Kidney epithelial cell (primary cell): ENCODE results near the gene TTLL11. TPM values are rescaled to one million over a fixed set of nuclear protein-coding genes. Genes with fewer than 3 reads are reported as not detected.

Experiments
- DNase-seq: peaks from one replicate; pipeline ENCODE4 v3.0.0-alpha.2; 2010; ENCODE audit warnings: low read depth
- H3K27me3 ChIP-seq: 2 replicates; pipeline ENCODE4 v1.6.0; 2011; ENCODE audit warnings: low read length; ENCODE audit not compliant: control insufficient read depth, insufficient read depth
- H3K36me3 ChIP-seq: 2 replicates; pipeline ENCODE4 v1.5.1; 2011; ENCODE audit warnings: low read length; ENCODE audit not compliant: control insufficient read depth, insufficient read depth
- H3K4me3 ChIP-seq: 2 replicates; pipeline ENCODE4 v1.5.1; 2011; ENCODE audit warnings: low read depth, mild to moderate bottlenecking, control low read depth, low read length
- total RNA-seq: library from RNA; depleted of rRNA; stranded (reverse); fragments of >200 nt; gene quantifications from 2 replicates; pipeline ENCODE4 v1.2.3, GENCODE V29; 2015
- TF ChIP-seq, protein P1 (sequence below): IDR thresholded peaks from 2 replicates; pipeline ENCODE4 v1.5.1; 2011; ENCODE audit warnings: mild to moderate bottlenecking, moderate library complexity, low read length, control low read depth, inconsistent platforms; ENCODE audit not compliant: insufficient read depth, poor library complexity, severe bottlenecking

TTLL11 gene
- total RNA-seq, 1 donor from 2014 or later: 4.2 TPM

DNA sequence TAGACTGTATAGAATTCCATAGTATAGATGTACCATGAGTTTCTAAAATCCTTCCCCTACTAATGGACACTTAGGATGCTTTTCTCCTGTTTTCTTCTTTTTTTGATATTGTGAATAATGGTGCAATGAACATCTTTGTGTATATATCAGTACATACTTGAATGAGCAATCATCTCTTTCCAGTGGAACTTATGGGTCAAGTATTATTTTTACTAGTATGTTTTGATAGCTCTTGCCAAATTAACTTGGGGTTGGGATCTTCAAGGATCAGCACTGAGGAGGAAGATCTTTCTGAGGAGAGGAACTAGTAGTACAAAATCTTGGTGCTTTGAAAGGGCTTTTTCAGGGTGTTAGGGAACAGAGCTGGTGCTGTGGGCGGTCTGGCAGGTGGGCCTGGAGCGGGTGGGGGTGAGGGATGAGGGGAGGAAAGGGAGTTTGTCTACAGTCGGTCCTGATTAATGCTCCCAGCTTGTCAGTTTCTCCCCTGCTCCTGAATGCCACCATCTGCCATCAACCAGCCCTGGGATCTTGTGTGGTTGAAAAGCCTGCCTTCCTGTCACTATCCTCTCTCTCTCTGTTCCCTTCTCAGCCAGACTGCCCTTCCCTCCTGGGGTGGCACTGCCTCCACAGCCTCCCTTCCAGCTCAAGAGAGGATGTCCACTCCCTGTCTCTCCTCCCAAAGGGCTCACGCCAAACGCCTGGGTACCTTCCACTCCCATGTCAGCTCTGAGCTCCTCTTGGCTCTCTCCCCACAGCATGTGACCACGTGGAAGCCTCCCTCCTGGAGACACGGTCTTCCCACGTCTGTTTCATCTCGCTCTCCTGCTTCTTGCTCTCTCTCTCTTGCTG, 255.8 kb downstream of the TTLL11 start:
- Histone ChIP-seq H3K36me3 (no peaks in the 10 kb centered on the region), H3K4me3 (no peak overlapping the region), H3K27me3 (peaks cover 7% of the 10 kb centered on the region)
- no peak for DNase-seq
- TF ChIP-seq, protein P1, sequence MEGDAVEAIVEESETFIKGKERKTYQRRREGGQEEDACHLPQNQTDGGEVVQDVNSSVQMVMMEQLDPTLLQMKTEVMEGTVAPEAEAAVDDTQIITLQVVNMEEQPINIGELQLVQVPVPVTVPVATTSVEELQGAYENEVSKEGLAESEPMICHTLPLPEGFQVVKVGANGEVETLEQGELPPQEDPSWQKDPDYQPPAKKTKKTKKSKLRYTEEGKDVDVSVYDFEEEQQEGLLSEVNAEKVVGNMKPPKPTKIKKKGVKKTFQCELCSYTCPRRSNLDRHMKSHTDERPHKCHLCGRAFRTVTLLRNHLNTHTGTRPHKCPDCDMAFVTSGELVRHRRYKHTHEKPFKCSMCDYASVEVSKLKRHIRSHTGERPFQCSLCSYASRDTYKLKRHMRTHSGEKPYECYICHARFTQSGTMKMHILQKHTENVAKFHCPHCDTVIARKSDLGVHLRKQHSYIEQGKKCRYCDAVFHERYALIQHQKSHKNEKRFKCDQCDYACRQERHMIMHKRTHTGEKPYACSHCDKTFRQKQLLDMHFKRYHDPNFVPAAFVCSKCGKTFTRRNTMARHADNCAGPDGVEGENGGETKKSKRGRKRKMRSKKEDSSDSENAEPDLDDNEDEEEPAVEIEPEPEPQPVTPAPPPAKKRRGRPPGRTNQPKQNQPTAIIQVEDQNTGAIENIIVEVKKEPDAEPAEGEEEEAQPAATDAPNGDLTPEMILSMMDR: no peak

DNA sequence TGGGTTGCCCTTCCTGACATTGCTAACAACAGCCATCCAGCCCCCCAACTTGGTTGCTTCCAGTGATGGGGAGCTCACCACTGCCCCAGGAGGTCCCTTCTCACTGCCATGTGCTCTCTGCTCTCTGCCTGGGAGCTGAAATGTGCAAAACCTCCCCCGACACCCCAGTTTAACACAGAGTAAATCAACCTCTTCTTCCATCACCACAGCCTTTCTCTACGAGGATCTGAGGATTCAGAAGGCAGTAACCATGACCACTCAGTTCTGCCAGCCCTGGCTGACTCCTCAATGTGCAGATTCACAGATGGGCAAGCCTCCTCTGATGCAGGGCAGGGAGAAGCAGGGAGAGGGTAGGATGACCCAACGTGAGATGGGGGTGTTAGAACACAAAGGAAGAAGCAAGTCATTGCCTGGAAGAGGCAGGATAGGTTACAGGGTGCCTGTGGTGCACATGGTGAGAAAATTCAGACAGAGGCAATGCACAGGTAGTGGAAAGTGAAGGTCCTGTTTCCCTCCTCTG, 256.7 kb downstream of the TTLL11 start:
- H3K4me3 ChIP-seq: no peak overlapping the region
- TF ChIP-seq, protein P1: no peak
- no peak for DNase-seq

DNA sequence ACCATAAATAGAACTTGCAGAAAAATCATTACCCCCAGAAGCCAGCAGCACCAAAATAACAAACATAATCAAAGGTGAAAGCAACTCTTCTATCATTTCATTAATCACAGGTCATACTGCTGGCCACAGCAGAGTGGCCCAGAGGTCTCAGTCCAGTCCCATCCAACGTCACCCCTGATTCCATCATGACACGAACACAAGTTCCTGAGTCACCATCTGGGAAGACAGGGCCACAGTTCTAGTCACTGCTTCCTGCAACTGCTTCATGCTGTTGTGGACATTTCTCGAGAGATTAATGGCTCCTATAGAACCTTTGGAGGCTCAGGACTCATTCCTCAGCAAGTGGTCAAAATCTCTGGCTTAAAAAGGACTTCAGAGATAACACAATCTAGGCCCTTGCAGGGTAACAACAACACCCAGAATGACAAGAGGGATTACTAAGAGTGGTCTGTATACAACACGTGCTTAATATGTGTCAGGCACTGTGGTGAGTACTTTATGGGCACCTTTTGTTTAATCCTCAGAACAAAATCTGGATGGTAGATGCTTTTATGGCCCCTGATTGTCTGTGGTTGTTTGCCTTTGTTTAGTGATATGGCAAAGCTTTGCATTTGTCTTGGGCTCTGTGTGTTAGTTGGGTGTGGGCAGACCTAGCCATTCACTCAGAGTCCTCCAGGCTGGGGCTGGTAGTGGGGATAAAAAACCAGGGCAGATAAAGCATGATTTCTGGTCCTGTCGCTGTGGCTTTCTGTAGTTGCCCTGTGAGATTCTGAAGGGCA, 257.3 kb downstream of the TTLL11 start:
- peaks cover 7% of the 10 kb centered on the region for H3K27me3 ChIP-seq
- TF ChIP-seq, protein P1: no peak
- H3K4me3 ChIP-seq: no peak overlapping the region
- DNase-seq: no peak
- H3K36me3 ChIP-seq: no peaks in the 10 kb centered on the region

More for the DNA sequence above, 256.7 kb downstream of the TTLL11 start:
- Histone ChIP-seq H3K27me3 (peaks cover 7% of the 10 kb centered on the region), H3K36me3 (no peaks in the 10 kb centered on the region)

DNA sequence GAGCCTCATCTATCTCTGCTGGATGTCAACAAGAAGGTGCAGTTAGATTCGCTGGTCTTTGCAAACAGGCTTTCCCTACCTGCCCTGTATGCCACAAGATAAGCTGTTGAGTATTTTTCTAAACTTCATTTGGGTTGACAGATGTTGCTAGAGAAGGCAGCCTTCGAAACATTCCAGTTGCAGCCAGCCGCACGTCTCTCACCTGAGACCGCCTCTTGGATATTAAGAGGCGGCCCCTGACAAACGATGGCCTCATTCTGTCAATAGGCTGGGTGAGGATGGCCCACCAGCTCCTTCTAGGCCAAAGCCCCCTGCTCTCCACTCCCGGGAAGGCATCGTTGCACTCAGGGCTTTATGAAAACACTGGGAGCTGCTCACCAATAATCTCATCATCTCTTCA, 260.0 kb downstream of the TTLL11 start:
- Histone ChIP-seq H3K4me3 (no peak overlapping the region), H3K27me3 (peaks cover 4% of the 10 kb centered on the region), H3K36me3 (no peaks in the 10 kb centered on the region)
- no peak for DNase-seq
- TF ChIP-seq, protein P1: no peak

DNA sequence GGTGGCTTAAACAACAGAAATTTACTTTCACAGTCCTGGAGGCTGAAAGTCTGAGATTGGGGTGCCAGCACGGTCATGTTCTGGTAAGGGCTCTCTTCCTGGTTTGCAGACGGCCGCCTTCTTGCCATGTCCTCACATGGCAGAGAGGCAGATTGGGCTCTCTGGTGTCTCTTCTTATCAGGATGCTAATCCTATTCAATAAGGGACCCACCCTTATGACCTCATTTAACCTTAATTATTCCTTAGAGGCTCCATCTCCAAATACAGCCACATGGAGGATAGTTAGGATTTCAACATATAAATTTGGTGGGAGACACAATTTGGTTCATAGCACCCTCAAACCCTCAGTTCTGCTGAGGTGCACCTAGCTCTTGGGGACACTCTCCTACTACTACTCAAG, 261.2 kb downstream of the TTLL11 start:
- H3K4me3 ChIP-seq: no peak overlapping the region
- no peak for DNase-seq
- no peaks in the 10 kb centered on the region for H3K36me3 ChIP-seq
- TF ChIP-seq, protein P1: no peak
- no peaks in the 10 kb centered on the region for H3K27me3 ChIP-seq
